OCI-LY3 (cell line): ENCODE measurements around the gene GNS.

Experiments used
- CTCF ChIP-seq: fragments of 200-600, 300-600 bp; sonication (generic); IDR thresholded peaks from 2 replicates; pipeline ENCODE4 v1.5.1; 2014; ENCODE audit warnings: antibody characterized with exemption, low read length, low read depth
- EZH2phosphoT487 ChIP-seq: fragments of 200-600 bp; shearing (Covaris generic); IDR thresholded peaks from 2 replicates; pipeline ENCODE4 v1.6.1; 2018; ENCODE audit warnings: antibody characterized with exemption, mixed run types, low read depth

GRCh38 chr12:64675795-64676194, 83.4 kb downstream of the GNS start:
- TF ChIP-seq CTCF (no peak), EZH2phosphoT487 (no peak)
